K562 (cell line): ENCODE results near the gene CSNK1A1. TPM values are rescaled to one million over a fixed set of nuclear protein-coding genes. Genes with fewer than 3 reads are reported as not detected.

Source experiments
- ATAC-seq: fragments of 200-7000 bp; cut with Tn5 transposase; 3 replicates; pipeline ENCODE4 v1.9.1; 2020; ENCODE audit warnings: moderate library complexity
- BruUV-seq: library from RNA; stranded (reverse); fragments of 400-500 nt; replicated peaks from 2 replicates; lab custom pipeline; 2021; lab: Mats Ljungman, UMichigan
- CTCF ChIA-PET: fragments of 300-600 bp; formaldehyde crosslinking; extraction: SDS; loops from one replicate; lab custom pipeline; 2021; ENCODE audit warnings: low intra/inter-chr PET ratio; lab: Yijun Ruan, JAX
- POLR2A ChIA-PET: fragments of 300-600, 350-650 bp; sonication (Branson Sonifier 250); formaldehyde crosslinking; extraction: SDS; loops from one replicate; lab custom pipeline; 2021; ENCODE audit warnings: antibody characterized with exemption, inconsistent platforms; lab: Yijun Ruan, JAX
- DNase-seq, 4 experiments: peaks; one replicate each; pipeline versions ENCODE4 v3.0.0 to v3.0.0-alpha.2; 2011 to 2018; ENCODE audit warnings: low spot score in 3 of 4, mixed read lengths in 3 of 4; ENCODE audit errors: extremely low read depth in 1 of 4
- FAIRE-seq: peaks from 2 replicates; lab custom pipeline; 2011; peaks lifted over from hg19 to GRCh38; lab: Jason Lieb, UNC
- H2AFZ ChIP-seq: 2 replicates; pipeline ENCODE4 v1.6.0; 2011; ENCODE audit warnings: low read depth, low read length, control low read depth, inconsistent platforms
- H3K27ac ChIP-seq: fragments of 200-600 bp; 3 replicates; pipeline ENCODE4 v1.8.0; 2011; ENCODE audit warnings: low read depth, mild to moderate bottlenecking, control low read depth, inconsistent platforms, low read length, moderate library complexity, mixed read lengths; ENCODE audit errors: extremely low read depth
- H3K27me3 ChIP-seq, 2 experiments: fragments of 300-600 bp in 1 of 2; 2 replicates in 1 of 2; 3 replicates in 1 of 2; pipeline versions ENCODE4 v1.6.0 to v1.8.0; 2011; ENCODE audit warnings: inconsistent platforms in 2 of 2, low read length in 2 of 2, mild to moderate bottlenecking in 1 of 2, mixed read lengths in 1 of 2, moderate library complexity in 1 of 2; ENCODE audit not compliant: control insufficient read depth in 2 of 2, insufficient read depth in 2 of 2
- H3K36me3 ChIP-seq: fragments of 300-600 bp; 3 replicates; pipeline ENCODE4 v1.8.0; 2011; ENCODE audit warnings: mild to moderate bottlenecking, low read length, inconsistent platforms; ENCODE audit not compliant: control insufficient read depth, insufficient read depth
- H3K4me1 ChIP-seq, 2 experiments: fragments of 200-600 bp in 1 of 2; replicated peaks in 1 of 2; 2 replicates in 1 of 2; 3 replicates in 1 of 2; pipeline versions ENCODE4 v1.5.1 to v1.8.0; 2011; ENCODE audit warnings: inconsistent platforms in 2 of 2, low read length in 2 of 2, mild to moderate bottlenecking in 1 of 2, mixed read lengths in 1 of 2, moderate library complexity in 1 of 2; ENCODE audit not compliant: control insufficient read depth in 2 of 2, insufficient read depth in 2 of 2
- H3K4me2 ChIP-seq: 2 replicates; pipeline ENCODE4 v1.6.1; 2011; ENCODE audit warnings: low read length, control low read depth, inconsistent platforms, mixed read lengths; ENCODE audit not compliant: insufficient read depth
- H3K4me3 ChIP-seq: fragments of 200-600 bp; sonication (generic), shearing (Covaris generic); 2 replicates; pipeline ENCODE4 v1.5.1; 2016; ENCODE audit warnings: control low read depth, inconsistent platforms
- H3K79me2 ChIP-seq: fragments of 200-600 bp; 3 replicates; pipeline ENCODE4 v1.8.0; 2011; ENCODE audit warnings: low read length, inconsistent platforms; ENCODE audit not compliant: control insufficient read depth, insufficient read depth
- H3K9ac ChIP-seq, 2 experiments: 2 replicates each; pipeline versions ENCODE4 v1.6.0 to v1.6.1; 2011; ENCODE audit warnings: low read depth in 2 of 2, low read length in 2 of 2, control low read depth in 1 of 2, inconsistent platforms in 1 of 2, mild to moderate bottlenecking in 1 of 2, mixed read lengths in 1 of 2; ENCODE audit not compliant: insufficient read depth in 1 of 2
- H3K9me1 ChIP-seq: one replicate; pipeline ENCODE4 v1.6.0; 2011; ENCODE audit warnings: inconsistent platforms, mild to moderate bottlenecking, low read length, moderate library complexity; ENCODE audit not compliant: control insufficient read depth, insufficient read depth
- H3K9me3 ChIP-seq: replicated peaks from 2 replicates; pipeline ENCODE4 v1.5.1; 2011; ENCODE audit warnings: low read depth, low read length, inconsistent platforms; ENCODE audit not compliant: control insufficient read depth, insufficient read depth
- H4K20me1 ChIP-seq: replicated peaks from 2 replicates; pipeline ENCODE4 v1.6.1; 2011; ENCODE audit warnings: low read length, inconsistent platforms, mixed read lengths; ENCODE audit not compliant: control insufficient read depth, insufficient read depth
- CREBBP ChIP-seq: IDR thresholded peaks from one replicate; pipeline ENCODE4 v1.6.1; 2012; ENCODE audit warnings: low read depth, mild to moderate bottlenecking, control low read depth, inconsistent platforms, low read length
- MLLT1 ChIP-seq, 2 experiments: fragments of 450-650 bp; IDR thresholded peaks; 2 replicates each; pipeline ENCODE4 v1.6.1; 2016
- NFE2L1 ChIP-seq: fragments of 450-650 bp; IDR thresholded peaks from 2 replicates; pipeline ENCODE4 v1.6.1; 2016; ENCODE audit warnings: missing genetic modification characterization, low read depth, mild to moderate bottlenecking, missing compliant biosample characterization, moderate library complexity, borderline replicate concordance
- NR2F6 ChIP-seq: fragments of 450-650 bp; formaldehyde crosslinking; IDR thresholded peaks from 2 replicates; pipeline ENCODE4 v1.4.0; 2020; ENCODE audit warnings: mild to moderate bottlenecking
- RCOR1 ChIP-seq, 2 experiments: IDR thresholded peaks; 2 replicates each; pipeline ENCODE4 v1.6.1; 2012; ENCODE audit warnings: low read depth in 2 of 2, low read length in 2 of 2, borderline replicate concordance in 1 of 2, improper control_type of control experiment in 1 of 2
- YY1 ChIP-seq, 3 experiments: IDR thresholded peaks; 2 replicates each; pipeline ENCODE4 v1.6.1; 2011; ENCODE audit warnings: low read length in 2 of 3, mild to moderate bottlenecking in 2 of 3, moderate library complexity in 2 of 3, borderline replicate concordance in 1 of 3, control low read depth in 1 of 3, low read depth in 1 of 3; ENCODE audit not compliant: insufficient read depth in 3 of 3, insufficient replicate concordance in 2 of 3, control insufficient read depth in 1 of 3, insufficient read length in 1 of 3; ENCODE audit errors: extremely low read depth in 1 of 3
- ZC3H4 ChIP-seq: sonication (generic); formaldehyde crosslinking; IDR thresholded peaks from 2 replicates; pipeline ENCODE4 v1.9.0; 2021; ENCODE audit warnings: missing genetic modification reagents, borderline replicate concordance
- ZNF124 ChIP-seq: sonication (generic); formaldehyde crosslinking; IDR thresholded peaks from 2 replicates; pipeline ENCODE4 v1.8.1; 2022; ENCODE audit warnings: missing genetic modification reagents
- ZNF224 ChIP-seq: sonication (generic); formaldehyde crosslinking; IDR thresholded peaks from 2 replicates; pipeline ENCODE4 v1.8.0; 2022; ENCODE audit warnings: mild to moderate bottlenecking, missing genetic modification reagents
- ZNF407 ChIP-seq: fragments of 450-650 bp; IDR thresholded peaks from 2 replicates; pipeline ENCODE4 v1.6.1; 2016; ENCODE audit warnings: low read depth
- WGBS: fragments of 100-300 bp; shearing (Covaris generic); methylation state at CpG from one replicate; pipeline ENCODE4 v1.1.6; 2016; ENCODE audit warnings: low coverage, mixed read lengths; ENCODE audit not compliant: insufficient coverage; ENCODE audit errors: missing lambda C conversion rate; 5-methylcytosine and 5-hydroxymethylcytosine counted together
- in situ Hi-C: fragments of 300-500 bp; cut with MboI; formaldehyde crosslinking; loops from 4 replicates; pipeline ENCODE4 v1.15.0; 2018; ENCODE audit warnings: inconsistent platforms, mixed read lengths
- intact Hi-C: fragments of 100-400 bp; cut with micrococcal nuclease; formaldehyde crosslinking; loops from 2 replicates; pipeline ENCODE4 v1.14.2; 2022
- polyA plus RNA-seq, 8 experiments: library from polyadenylated mRNA; depleted of rRNA in 4 of 8; stranded (reverse) in 5 of 8; unstranded in 3 of 8; fragments of >200 nt; fragmentation: Nextera tagmentation in 2 of 8; fragmentation: Illumina TruSeq in 1 of 8; extraction: Ambion mirVana in 2 of 8; extraction: Trizol in 1 of 8; gene quantifications; 2 replicates each; pipeline versions ENCODE4 v1.2.1 to v1.2.3, GENCODE V29; 2011 to 2014; ENCODE audit warnings: inconsistent platforms in 1 of 8, missing spikeins in 1 of 8
- total RNA-seq, 7 experiments: library from RNA; depleted of rRNA in 6 of 7; stranded (reverse); fragments of >200 nt in 6 of 7; fragmentation: Illumina TruSeq in 2 of 7; extraction: Trizol in 2 of 7; gene quantifications; 2 replicates each; pipeline versions ENCODE4 v1.2.1 to v1.2.3, GENCODE V29; 2011 to 2021; ENCODE audit warnings: low replicate concordance in 1 of 7

CSNK1A1 gene
- total and polyA plus RNA-seq, 9 of the 15 experiments (the other 6 are each of a cell fraction or from before 2014, with no cell fraction given): 49.1 to 196 (median 154) TPM

- Histone ChIP-seq H3K4me3 (peak overlapping the region; percentile 97), H3K79me2 (peaks cover 65% of the 10 kb centered on the region), H3K27me3 (no peaks in the 10 kb centered on the region), H3K4me2 (peak overlapping the region; percentile 94), H3K9me3 (no peaks in the 10 kb centered on the region), H3K9me1 (no peaks in the 10 kb centered on the region), H3K4me1 (peaks cover 4 to 10% of the 10 kb centered on the region in 2 experiments; a peak in 4 of 5 replicates), H3K27ac (peak overlapping the region; percentile 82), H4K20me1 (peaks cover 13% of the 10 kb centered on the region; the same call in 1 of the 2 replicates), H2AFZ (peak overlapping the region; percentile 57; the same call in 1 of the 2 replicates), H3K36me3 (peaks cover 48% of the 10 kb centered on the region), H3K9ac (peak overlapping the region; percentile 98 to 100)
- BruUV-seq: no TSS peak
- ChIA-PET CTCF (interaction anchor here (2.3 kb wide), 1 partner anchor 109 kb away, joined by 19 read pairs; no protein-coding TSS in a partner anchor), POLR2A (interaction anchor here (0.7 to 3.6 kb wide), 28 partner anchors 9 to 745 kb away, joined by 3 to 13 read pairs (median 4); no protein-coding TSS in a partner anchor)
- FAIRE-seq (no peak), ATAC-seq (peak; percentile 29), DNase-seq (peak in 3 of 4 experiments; percentile 28 to 42 (median 32))
- in situ Hi-C loops (loop anchor here (5.0 to 25.0 kb wide), 3 partner anchors 108 to 413 kb away; partner anchors contain the start of gene ABLIM3), intact Hi-C loops (loop anchor here (1.0 kb wide), 1 partner anchor 101 kb away; no protein-coding TSS in a partner anchor)
- under 1% methylated on average over 35 of the region's 40 CpGs for WGBS
- TF ChIP-seq ZNF124 (CRISPR knock-in tag) (no peak), ZNF407 (0 out of 2 replicates have a peak, but pooled peaks have one; percentile 32), ZNF224 (CRISPR knock-in tag) (0 out of 2 replicates have a peak, but pooled peaks have one; percentile 7), NFE2L1 (tag) (no peak), MLLT1 (IDR thresholded peaks at IDR 0.05) (peak in 1 of 2 experiments; percentile 70; a peak in 2 of 4 replicates), NR2F6 (CRISPR knock-in tag) (0 out of 2 replicates have a peak, but pooled peaks have one; percentile 58), CREBBP (no peak), RCOR1 (IDR thresholded peaks at IDR 0.05; ENCODE audit: borderline replicate concordance in 1 of 2, low read depth in 2 of 2, low read length in 2 of 2) (no peak), ZC3H4 (CRISPR knock-in tag) (0 out of 2 replicates have a peak, but pooled peaks have one; percentile 19), YY1 (IDR thresholded peaks at IDR 0.05; ENCODE audit: borderline replicate concordance in 1 of 3, control insufficient read depth in 1 of 3, extremely low read depth in 1 of 3, insufficient read depth in 3 of 3, insufficient read length in 1 of 3, insufficient replicate concordance in 2 of 3, low read depth in 1 of 3, low read length in 2 of 3) (no peak)
These were observed 529 bp downstream of the CSNK1A1 start for GRCh38 chr5:149550594-149551226.
